Esophagus squamous epithelium (tissue), 4 donors: Measurements from ENCODE around the gene ATP1A1.

Experiments used
- CTCF ChIP-seq, 6 experiments: fragments of 450-650 bp in 4 of 6; fragments of 200-600 bp in 2 of 6; sonication (generic) in 2 of 6; IDR thresholded peaks; one replicate each; pipeline ENCODE4 v1.5.1; 2016 to 2019; ENCODE audit warnings: antibody characterized with exemption in 6 of 6, mild to moderate bottlenecking in 4 of 6, moderate library complexity in 4 of 6
- POLR2A ChIP-seq, 4 donors: fragments of 450-650 bp; IDR thresholded peaks; one replicate each; pipeline ENCODE4 v1.6.1; 2017; ENCODE audit warnings: antibody characterized with exemption in 4 of 4, mild to moderate bottlenecking in 4 of 4, moderate library complexity in 3 of 4

- TF ChIP-seq POLR2A (IDR thresholded peaks at IDR 0.05) (no peak), CTCF (IDR thresholded peaks at IDR 0.05) (no peak)
Measured at GRCh38 chr1:116417678-116418077, 44.6 kb downstream of the ATP1A1 start.
